ENCODE measurements around the gene FAM53B.

- peak; percentile 36 for TF ChIP-seq POLR2A (IDR thresholded peaks at IDR 0.05; ENCODE audit: low read length)
- no peak for TF ChIP-seq GATA1 (IDR thresholded peaks at IDR 0.05; ENCODE audit: low read depth, low read length)
Observed at GRCh38 chr10:124709861-124710260, 34.3 kb downstream of the FAM53B start.

Measured in erythroblast (primary cell).